EL (cell line): Measurements from ENCODE around the gene CDC14B.

ENCODE experiments used
- DNase-seq: peaks from one replicate; pipeline ENCODE4 v3.0.0-alpha.2; 2016

Gene CDC14B

DNA sequence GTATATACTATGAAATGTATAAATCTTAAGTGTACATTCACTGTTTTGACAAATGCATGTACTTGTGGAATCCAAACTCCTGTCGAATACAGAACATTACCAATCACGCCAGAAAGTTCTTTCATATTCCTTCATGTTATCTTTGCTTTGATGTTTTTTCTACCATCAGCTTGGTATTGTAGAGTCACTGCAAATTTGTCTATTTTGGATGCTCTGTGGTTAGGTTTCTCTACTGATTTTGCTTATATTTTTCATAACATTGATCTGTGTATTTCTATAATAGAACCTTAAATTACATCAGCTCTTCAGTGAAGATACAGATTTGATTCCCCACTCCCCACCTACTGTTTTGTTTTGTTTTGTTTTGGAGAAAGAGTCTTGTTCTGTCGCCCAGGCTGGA is 138.9 kb downstream of the CDC14B start:
- no peak for DNase-seq

- DNase-seq = peak; percentile 49
Observed at GRCh38 chr9:96478829-96479371, 140.7 kb downstream of the CDC14B start.

DNA sequence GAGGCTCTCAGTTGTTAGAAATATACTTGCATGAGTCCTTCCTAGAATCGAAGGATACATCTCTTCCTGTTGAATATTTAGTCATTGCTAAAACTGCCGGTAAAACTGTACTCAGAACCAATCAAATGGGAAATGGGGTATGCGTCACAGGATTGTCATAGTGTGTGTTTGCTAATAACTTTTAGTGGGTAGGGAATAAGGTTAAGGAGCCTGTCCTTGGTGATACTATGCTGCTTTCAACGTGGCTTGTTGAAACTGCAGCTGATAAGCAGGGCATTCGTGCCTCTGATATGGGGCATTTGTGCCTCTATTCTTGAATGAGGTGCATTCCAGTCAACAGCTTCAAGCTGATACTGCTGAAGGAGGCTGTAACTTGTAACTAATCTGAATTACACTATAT is 143.1 kb downstream of the CDC14B start:
- DNase-seq = peak; percentile 57

- no peak for DNase-seq
Observed at GRCh38 chr9:96476013-96476412, 143.6 kb downstream of the CDC14B start.

DNA sequence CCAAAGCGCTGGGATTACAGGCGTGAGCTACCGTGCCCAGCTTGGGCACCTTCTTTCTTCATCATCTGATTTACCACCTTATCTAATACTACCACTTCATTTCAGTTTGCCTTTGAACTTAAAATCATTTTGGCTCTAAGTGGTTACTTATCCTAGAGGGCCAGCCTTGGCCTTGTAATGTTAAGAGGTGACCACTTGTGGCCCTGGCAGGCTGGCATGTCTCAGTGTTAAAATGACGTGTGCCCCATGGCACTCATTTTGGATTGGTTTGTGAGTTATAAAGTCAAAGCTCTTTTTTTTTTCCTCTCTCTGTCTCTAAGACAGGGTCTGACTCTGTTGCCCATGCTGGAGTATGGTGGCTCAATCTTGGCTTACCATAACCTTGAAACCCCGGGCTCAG is 151.9 kb downstream of the CDC14B start:
- DNase-seq = no peak

DNA sequence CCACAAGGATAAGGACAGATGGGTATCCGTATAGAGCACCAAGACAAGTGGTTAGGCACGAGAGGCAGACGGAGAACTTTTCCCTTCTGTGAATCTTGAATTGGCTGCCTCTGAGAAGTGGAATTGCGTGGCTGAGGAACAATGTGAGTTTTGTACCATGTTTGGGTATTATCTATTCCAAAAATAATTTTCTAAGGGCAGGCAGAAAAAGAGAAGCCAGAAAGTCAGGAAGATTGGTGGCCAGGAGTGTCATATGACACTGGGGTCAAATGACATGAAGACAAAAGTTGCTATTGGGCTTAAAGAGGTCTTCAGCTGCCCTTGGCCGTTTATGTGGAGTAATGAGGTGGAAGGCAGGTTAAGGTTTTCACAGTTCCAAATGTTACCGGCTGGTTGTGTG is 155.2 kb downstream of the CDC14B start:
- DNase-seq = no peak

DNA sequence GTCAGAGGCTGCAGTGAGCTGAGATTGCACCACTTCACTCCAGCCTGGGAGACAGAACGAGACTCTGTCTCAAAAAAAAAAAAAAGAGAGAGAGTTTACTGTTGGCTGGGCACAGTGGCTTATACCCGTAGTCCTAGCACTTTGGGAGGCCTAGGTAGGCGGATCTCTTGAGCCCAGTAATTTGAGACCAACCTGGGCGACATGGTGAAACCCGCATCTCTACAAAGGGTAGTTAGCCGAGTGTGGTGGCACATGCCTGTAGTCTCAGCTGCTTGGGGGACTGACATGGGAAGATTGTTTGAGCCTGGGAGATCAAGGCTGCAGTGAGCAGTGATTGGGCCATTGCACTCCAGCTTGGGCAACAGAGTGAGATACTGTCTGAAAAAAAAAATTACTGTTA is 157.1 kb downstream of the CDC14B start:
- DNase-seq = no peak

DNA sequence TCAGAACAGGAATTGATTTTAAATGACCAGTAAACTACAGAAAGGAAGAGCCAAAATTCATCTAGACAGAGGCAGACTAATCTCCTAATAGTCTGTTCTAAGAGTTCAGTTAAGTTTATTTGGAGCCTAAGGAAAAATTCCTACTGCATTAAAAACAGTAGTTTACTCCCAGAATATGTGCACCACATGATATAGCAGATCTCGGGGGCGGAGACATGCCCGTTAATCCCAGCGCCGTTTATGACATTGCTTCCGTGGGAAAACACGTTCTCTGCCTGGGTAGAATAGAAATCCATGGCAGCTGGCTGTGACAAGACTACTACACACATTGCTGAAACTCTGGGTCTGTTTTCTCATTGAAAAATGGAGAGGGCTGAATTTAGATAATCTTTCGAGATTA is 158.3 kb downstream of the CDC14B start:
- DNase-seq = peak; percentile 23

DNA sequence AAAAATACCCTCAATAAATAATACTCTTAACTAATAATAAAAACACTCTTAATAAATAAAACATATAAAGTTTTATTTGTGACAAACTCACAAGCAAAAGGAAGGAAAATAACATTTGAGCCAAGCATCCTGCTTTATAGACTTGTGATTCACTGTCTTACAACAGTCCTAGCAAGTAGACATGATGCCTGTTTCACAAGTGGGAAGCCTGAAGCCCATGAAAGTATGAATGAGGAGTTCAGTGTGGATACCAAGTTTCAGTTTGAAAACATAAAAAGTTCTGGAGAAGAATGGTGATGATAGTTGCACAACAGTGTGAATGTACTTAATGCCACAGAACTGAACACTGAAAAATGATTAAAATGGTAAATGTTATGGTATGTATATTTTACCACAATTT is 158.8 kb downstream of the CDC14B start:
- DNase-seq = peak; percentile 49

- DNase-seq = peak; percentile 19
Observed at GRCh38 chr9:96460470-96460869, 159.2 kb downstream of the CDC14B start.

DNA sequence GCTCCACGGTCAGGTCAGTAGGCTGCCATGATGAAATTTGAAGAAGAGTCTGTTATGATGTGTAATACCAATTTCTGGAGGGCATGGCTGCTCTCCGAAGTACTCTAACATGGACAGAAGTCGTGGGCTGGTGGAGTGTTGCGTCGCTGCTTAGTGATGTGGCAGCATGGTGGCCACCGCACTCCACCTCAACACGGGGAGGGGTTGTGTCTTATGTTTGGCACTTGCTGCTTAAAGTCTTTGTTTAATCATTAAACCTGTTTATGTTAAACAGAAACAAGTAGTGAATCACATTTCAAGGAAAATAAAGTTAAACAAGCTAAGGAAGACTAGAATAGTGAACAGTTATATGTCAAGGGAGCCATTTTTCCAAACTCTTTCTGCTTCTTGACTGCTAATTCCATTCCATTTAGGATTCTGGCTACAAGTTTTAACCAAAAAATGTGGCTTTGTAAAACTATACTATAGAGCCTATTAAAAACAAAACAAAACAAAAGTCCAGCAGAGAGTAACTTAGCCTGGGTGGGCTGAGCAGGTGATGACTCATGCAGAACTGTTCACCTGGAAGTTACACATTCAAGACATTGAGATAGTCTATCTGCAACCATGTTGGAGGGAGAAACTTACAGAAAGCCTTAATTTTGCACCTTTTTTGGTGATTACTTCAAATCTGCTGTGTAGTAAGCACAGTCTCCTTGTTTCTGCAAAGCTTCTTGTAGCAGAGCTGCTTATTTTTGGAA is 160.2 kb downstream of the CDC14B start:
- no peak for DNase-seq

DNA sequence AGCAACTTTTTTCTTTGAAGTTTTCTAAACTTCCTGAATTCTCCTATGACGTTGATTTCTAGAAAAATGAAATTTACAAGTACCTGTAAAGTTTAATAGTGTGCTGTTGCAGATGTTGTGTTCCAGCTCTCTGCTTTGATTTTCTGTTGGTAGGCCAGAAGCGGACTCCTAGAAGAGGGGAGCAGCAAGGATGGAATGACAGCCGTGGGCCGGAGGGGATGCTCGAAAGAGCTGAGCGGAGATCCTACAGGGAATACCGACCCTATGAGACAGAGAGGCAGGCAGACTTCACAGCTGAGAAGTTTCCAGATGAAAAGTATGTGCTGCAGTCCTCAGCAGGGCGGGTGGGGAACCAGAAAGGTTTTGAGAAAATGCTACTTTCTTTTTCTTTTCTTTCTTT is 161.4 kb downstream of the CDC14B start:
- DNase-seq = no peak

DNA sequence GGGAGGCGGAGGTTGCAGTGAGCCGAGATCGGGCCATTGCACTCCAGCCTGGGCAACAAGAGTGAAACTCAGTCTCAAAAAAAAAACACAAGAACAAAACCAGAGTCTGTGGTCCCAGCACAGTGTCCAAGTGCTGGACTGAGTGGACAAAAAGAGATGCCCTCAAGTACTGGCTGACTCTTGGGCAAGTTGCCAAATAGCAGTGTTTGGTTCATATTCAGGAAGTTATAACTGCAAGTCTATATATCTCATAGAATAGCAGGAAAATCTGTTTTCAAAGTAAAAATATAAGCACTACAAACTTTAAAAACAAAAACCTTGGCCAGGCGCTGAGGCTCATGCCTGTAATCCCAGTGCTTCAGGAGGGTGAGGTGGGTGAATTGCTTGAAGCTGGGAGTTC is 162.4 kb downstream of the CDC14B start:
- peak; percentile 19 for DNase-seq

GRCh38 chr9:96453625-96454024 is 166.0 kb downstream of the CDC14B start:
- DNase-seq = peak; percentile 37

DNA sequence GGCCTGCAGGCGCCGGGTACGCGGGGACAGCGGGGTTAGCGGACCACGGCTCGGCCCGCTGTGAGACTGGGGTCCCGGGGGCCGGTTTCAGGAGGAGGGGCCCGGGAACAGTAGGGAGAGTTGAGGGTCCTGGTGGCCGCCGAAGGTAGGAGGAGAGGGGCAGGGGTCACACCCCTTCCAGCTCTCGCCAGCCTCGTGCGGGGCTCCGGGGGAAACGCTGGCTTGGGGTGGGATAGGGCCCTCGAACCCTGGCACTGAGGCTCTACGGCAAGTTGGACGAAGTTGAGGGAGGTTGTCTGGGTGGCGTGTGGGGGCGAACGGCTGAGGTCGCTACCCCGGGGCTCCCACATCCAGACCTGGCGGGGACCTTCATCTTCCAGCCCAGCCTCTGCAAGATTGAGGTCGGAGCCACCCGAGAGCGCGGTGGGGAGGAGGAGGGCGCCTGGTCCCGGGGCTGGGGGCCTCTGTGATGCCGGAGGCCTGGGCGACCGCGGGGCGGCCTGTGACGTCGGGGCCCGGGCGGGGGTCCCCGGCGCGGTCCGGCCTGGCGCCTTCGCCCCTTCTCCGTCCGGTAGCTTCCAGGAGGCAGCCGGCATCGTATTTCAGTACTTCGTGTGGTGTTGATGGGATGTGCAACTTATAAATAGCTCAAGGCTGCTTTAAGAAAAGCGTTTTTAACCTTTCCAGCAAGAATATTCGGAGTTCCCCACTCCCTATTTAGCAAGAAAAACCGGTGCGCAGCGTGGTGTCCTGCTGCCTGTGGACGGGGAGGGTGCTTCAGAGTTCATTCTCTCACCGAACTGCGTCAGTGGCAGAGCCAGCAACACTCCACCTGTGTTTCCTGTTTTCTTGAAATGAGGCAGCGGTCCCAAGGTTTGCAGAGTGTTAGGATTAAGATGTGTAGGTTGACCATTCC is 168.8 kb downstream of the CDC14B start:
- peak; percentile 28 for DNase-seq
